NCI-H146 treated with DMSO at 0.1 percent for 48 hours (cell line): ENCODE results near the gene TBC1D30.

Experiments
- DNase-seq: peaks from one replicate; lab custom pipeline; 2025; ENCODE audit not compliant: unreplicated experiment; lab: John Stamatoyannopoulos, UW

Gene TBC1D30

GRCh38 chr12:64907097-64907496 is 82.7 kb downstream of the TBC1D30 start:
- no peak for DNase-seq

GRCh38 chr12:64909124-64909523 is 84.7 kb downstream of the TBC1D30 start:
- DNase-seq = no peak

DNA sequence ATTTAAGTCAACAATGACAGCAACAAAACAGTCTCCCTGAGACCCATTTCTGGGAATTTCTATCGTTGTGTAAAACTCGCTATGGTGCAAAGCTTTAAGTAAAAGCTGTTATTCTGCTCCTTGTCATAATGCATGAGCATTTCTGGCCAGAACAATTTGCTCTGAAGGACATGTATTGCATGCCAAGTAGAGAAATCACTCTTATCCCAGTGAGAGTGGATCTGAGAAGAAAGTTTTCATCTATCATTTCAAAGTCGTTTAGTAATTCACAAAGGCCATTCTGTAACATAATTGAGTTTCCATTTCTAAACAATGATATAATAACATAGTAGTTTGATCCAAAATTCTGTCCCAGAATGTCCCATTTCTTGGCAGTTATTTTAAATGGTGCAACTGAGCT is 86.6 kb downstream of the TBC1D30 start:
- no peak for DNase-seq

- no peak for DNase-seq
These were observed 87.5 kb downstream of the TBC1D30 start for GRCh38 chr12:64911912-64912311.

- no peak for DNase-seq
These were observed 88.2 kb downstream of the TBC1D30 start for GRCh38 chr12:64912516-64913255.

DNA sequence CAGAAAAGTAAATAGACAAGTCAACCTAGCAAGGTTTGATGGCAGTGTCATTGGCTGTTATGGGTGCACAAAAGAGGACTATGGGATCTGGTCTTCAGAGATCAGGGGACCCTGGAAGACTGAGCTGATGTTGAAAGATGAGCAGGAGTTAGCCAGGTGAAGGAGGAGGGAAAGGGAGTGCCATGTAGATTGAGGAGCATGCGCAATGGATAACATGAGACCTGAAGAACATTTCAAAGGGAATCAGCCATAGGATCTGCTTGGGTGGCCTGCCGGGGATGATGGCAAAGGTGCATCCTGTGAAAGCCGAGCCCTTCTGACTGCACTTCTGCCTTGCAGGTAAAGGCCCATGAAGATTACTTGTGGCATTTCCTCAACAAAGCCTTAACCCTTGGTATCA is 90.8 kb downstream of the TBC1D30 start:
- DNase-seq = no peak

DNA sequence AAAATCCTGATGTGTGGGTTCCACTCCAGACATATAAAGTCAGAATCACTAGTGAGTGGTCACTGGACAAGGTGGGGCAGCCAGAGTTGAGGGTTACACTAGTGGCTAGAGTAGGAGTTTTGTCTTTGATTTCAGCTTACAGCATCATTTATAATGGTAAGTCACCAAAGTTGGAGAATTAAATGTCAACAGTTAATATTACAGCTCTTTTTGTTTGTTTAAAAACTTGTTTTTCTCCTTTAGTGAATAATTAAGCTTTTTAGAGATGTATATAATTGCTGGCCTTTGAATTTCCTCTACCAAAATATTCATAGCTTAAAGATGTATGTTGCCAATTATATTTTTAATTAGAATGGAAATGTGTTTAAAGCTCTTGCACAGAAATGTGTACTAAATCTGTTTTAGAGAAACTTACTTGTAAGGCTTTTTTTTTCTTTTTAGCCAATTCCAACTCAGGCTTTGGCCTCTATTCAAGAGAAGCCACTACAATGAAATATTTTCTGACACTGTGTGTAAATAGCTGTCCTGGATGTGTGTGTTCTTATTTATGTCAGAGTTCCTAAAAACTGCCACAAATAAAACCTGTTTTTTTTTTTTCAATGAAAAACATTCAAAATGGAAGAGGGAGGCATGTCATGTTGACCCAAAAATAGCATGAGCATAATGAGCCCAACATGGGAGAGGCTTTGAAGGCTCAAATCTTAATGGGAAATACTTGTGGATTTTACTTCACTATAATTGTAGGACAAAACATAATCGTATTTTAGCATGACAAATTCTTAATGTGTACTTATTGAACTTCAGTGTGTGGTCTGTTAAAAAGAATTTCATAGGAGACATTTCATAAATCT is 92.2 kb downstream of the TBC1D30 start:
- no peak for DNase-seq

GRCh38 chr12:64918344-64918743 is 93.9 kb downstream of the TBC1D30 start:
- no peak for DNase-seq

DNA sequence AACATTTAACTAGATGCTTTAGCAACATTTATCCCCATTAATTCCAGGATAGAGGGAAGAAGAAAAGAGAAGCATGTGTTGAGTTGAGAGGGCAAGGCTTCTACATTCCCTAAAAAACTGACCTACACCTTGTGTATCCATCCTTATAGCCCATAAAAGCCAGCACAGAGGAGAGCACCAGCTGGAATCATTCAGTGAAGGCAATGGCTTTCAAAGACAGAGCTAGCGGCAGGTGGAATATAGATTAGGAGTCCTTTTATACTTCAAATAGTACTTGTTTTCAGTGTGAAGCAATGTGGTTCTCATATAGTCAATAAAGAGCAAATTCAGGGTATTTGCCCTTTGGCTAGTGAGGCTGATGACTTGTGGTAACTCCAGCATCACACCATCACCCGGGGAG is 94.4 kb downstream of the TBC1D30 start:
- no peak for DNase-seq

DNA sequence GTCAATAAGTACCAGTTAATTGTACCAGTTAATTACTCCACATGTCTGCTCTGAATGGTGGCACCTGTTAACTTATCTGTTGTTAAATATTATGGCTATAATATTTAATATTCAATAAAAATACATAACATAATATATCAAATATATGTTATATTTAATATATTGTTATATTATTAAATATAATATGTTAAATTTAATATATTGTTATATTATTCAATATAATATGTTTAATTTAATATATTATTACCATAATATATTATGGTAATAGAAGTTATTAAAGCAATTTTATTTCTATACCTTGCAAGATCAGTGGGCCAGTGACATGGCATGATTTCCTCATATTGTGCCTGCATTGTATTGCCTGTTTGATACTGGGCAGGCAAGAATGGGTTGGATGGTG is 98.4 kb downstream of the TBC1D30 start:
- DNase-seq = no peak

- DNase-seq = no peak
These were observed 99.1 kb downstream of the TBC1D30 start for GRCh38 chr12:64923536-64923935.
